Spleen (tissue), 7 donors: ENCODE measurements around the gene OR8K1.

Experiments
- CTCF ChIP-seq, 11 experiments: fragments of 200-600 bp in 7 of 11; fragments of 450-650 bp in 4 of 11; sonication (generic) in 4 of 11; IDR thresholded peaks in 8 of 11; conservative IDR thresholded peaks in 3 of 11; 1 replicate in 7 of 11; 2 replicates in 4 of 11; pipeline versions ENCODE4 v1.4.0 to v1.8.0; 2016 to 2021; ENCODE audit warnings: antibody characterized with exemption in 11 of 11, inconsistent platforms in 4 of 11, mild to moderate bottlenecking in 1 of 11
- POLR2A ChIP-seq, 3 donors: fragments of 450-650 bp; IDR thresholded peaks; one replicate each; pipeline ENCODE4 v1.5.1; 2017; ENCODE audit warnings: antibody characterized with exemption in 3 of 3, mild to moderate bottlenecking in 1 of 3
- POLR2AphosphoS5 ChIP-seq, 3 donors: sonication (generic); formaldehyde crosslinking; IDR thresholded peaks; one replicate each; pipeline ENCODE4 v1.5.1; 2017; ENCODE audit warnings: antibody characterized with exemption in 3 of 3
- donor health status: DM: no; HTN: no; CAD: no; lungs with moderate emphysema.
- donor health status: DM: no; HTN: no; CAD: no.
- donor health status: DM: no; HTN: no; CAD: no.

- TF ChIP-seq CTCF (IDR thresholded peaks at IDR 0.05 in 8 of 11, conservative IDR thresholded peaks at IDR 0.05 in 3 of 11) (no peak), POLR2A (IDR thresholded peaks at IDR 0.05) (no peak), POLR2AphosphoS5 (IDR thresholded peaks at IDR 0.05) (no peak)
These were observed 31.0 kb upstream of the OR8K1 start, which contains the start of gene OR8K3 for GRCh38 chr11:56314844-56315243.
